Erythroblast (primary cell): ENCODE measurements around the gene TRAPPC14.

Experiments used
- GATA1 ChIP-seq: IDR thresholded peaks from 2 replicates; pipeline ENCODE4 v1.6.1; 2011; ENCODE audit warnings: low read depth, mild to moderate bottlenecking, control low read depth, low read length, moderate library complexity
- POLR2A ChIP-seq: IDR thresholded peaks from 2 replicates; pipeline ENCODE4 v1.6.1; 2011; ENCODE audit warnings: mild to moderate bottlenecking, low read length

DNA sequence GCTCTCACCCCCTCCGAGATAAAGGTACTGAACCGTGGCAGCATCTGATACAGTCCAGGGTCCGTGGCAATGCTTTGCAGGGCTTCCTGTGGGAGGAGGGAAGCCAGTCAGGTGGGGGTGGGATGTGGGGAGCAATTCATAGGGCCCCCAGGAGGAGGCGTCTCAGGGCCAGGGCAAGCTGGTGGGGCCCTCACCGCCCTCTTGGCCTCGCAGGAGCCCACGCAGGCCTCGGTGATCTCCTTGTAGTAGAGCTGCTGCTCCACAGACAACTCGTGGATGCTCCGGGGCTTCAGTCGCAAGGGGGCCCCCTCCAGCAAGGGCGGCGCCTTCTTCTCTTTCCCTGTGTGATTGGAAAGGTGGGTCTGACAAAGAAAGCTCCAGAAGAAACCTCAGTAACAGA lies 46.6 kb downstream of the TRAPPC14 start:
- TF ChIP-seq POLR2A (no peak), GATA1 (no peak)
